Mucosa of rectum (tissue), 2 donors: ENCODE results near the gene SLAMF1.

Experiments used
- H3K27ac ChIP-seq, 2 donors: one replicate each; pipeline ENCODE4 v1.7.0; 2013; ENCODE audit warnings: inconsistent platforms in 2 of 2, low read depth in 2 of 2, low read length in 2 of 2
- H3K27me3 ChIP-seq, 2 donors: one replicate each; pipeline ENCODE4 v1.7.0; 2013; ENCODE audit warnings: low read length in 2 of 2; ENCODE audit not compliant: control insufficient read depth in 2 of 2, insufficient read depth in 2 of 2
- H3K36me3 ChIP-seq, 2 donors: one replicate each; pipeline ENCODE4 v1.7.0; 2013; ENCODE audit warnings: low read length in 2 of 2; ENCODE audit not compliant: control insufficient read depth in 2 of 2, insufficient read depth in 2 of 2
- H3K4me1 ChIP-seq, 2 donors: one replicate each; pipeline ENCODE4 v1.7.0; 2013; ENCODE audit warnings: low read length in 2 of 2, mild to moderate bottlenecking in 1 of 2; ENCODE audit not compliant: control insufficient read depth in 2 of 2, insufficient read depth in 2 of 2
- H3K4me3 ChIP-seq, 2 donors: one replicate each; pipeline ENCODE4 v1.7.0; 2013; ENCODE audit warnings: low read length in 2 of 2
- H3K9ac ChIP-seq, 2 donors: one replicate each; pipeline ENCODE4 v1.7.0; 2013; ENCODE audit warnings: low read length in 2 of 2, low read depth in 1 of 2, mild to moderate bottlenecking in 1 of 2
- H3K9me3 ChIP-seq, 2 donors: one replicate each; pipeline ENCODE4 v1.7.0; 2013; ENCODE audit warnings: low read length in 2 of 2; ENCODE audit not compliant: control insufficient read depth in 2 of 2
- donor health status: healthy.
- donor health status: Normal muscosa, but diverticular disease.

The SLAMF1 gene

GRCh38 chr1:160625321-160625720 is 21.5 kb downstream of the SLAMF1 start:
- H3K27ac ChIP-seq = peak overlapping the region; percentile 30 to 48
- no peaks in the 10 kb centered on the region for H3K36me3 ChIP-seq
- no peak overlapping the region for H3K4me3 ChIP-seq
- no peaks in the 10 kb centered on the region for H3K9me3 ChIP-seq
- no peak overlapping the region for H3K9ac ChIP-seq
- peaks cover 3 to 7% of the 10 kb centered on the region in 2 donors for H3K4me1 ChIP-seq
- no peaks in the 10 kb centered on the region for H3K27me3 ChIP-seq

- H3K9ac ChIP-seq = no peak overlapping the region
- no peaks in the 10 kb centered on the region for H3K27me3 ChIP-seq
- no peaks in the 10 kb centered on the region for H3K36me3 ChIP-seq
- peaks cover 3 to 7% of the 10 kb centered on the region in 2 donors for H3K4me1 ChIP-seq
- peak overlapping the region in 1 of 2 donors; percentile 48 for H3K27ac ChIP-seq
- H3K9me3 ChIP-seq = no peaks in the 10 kb centered on the region
- H3K4me3 ChIP-seq = no peak overlapping the region
Observed at GRCh38 chr1:160624464-160624863, 22.4 kb downstream of the SLAMF1 start.

GRCh38 chr1:160623862-160624261 is 23.0 kb downstream of the SLAMF1 start:
- no peak overlapping the region for H3K9ac ChIP-seq
- H3K9me3 ChIP-seq = no peaks in the 10 kb centered on the region
- H3K27me3 ChIP-seq = no peaks in the 10 kb centered on the region
- no peaks in the 10 kb centered on the region for H3K36me3 ChIP-seq
- H3K4me3 ChIP-seq = no peak overlapping the region
- peak overlapping the region in 1 of 2 donors; percentile 53 for H3K27ac ChIP-seq
- H3K4me1 ChIP-seq = peaks cover 3 to 7% of the 10 kb centered on the region in 2 donors

- peaks cover 3 to 7% of the 10 kb centered on the region in 2 donors for H3K4me1 ChIP-seq
- no peak overlapping the region for H3K4me3 ChIP-seq
Observed at GRCh38 chr1:160623227-160623633, 23.6 kb downstream of the SLAMF1 start.

GRCh38 chr1:160622501-160623226 is 24.2 kb downstream of the SLAMF1 start:
- Histone ChIP-seq H3K27ac (no peak overlapping the region), H3K4me1 (peaks cover 3 to 7% of the 10 kb centered on the region in 2 donors), H3K36me3 (no peaks in the 10 kb centered on the region), H3K27me3 (no peaks in the 10 kb centered on the region), H3K9ac (no peak overlapping the region), H3K4me3 (no peak overlapping the region), H3K9me3 (no peaks in the 10 kb centered on the region)

More at GRCh38 chr1:160623227-160623633, 23.6 kb downstream of the SLAMF1 start:
- Histone ChIP-seq H3K9ac (no peak overlapping the region), H3K9me3 (no peaks in the 10 kb centered on the region), H3K27ac (peak overlapping the region in 1 of 2 donors; percentile 53), H3K36me3 (no peaks in the 10 kb centered on the region), H3K27me3 (no peaks in the 10 kb centered on the region)

GRCh38 chr1:160621633-160622413 is 25.0 kb downstream of the SLAMF1 start:
- H3K9me3 ChIP-seq = no peaks in the 10 kb centered on the region
- no peaks in the 10 kb centered on the region for H3K27me3 ChIP-seq
- H3K36me3 ChIP-seq = no peaks in the 10 kb centered on the region
- no peak overlapping the region for H3K4me3 ChIP-seq
- peak overlapping the region in 1 of 2 donors; percentile 3 for H3K27ac ChIP-seq
- H3K9ac ChIP-seq = no peak overlapping the region
- H3K4me1 ChIP-seq = peaks cover 3 to 7% of the 10 kb centered on the region in 2 donors

GRCh38 chr1:160620942-160621632 is 25.8 kb downstream of the SLAMF1 start:
- Histone ChIP-seq H3K27ac (no peak overlapping the region), H3K9ac (no peak overlapping the region), H3K36me3 (no peaks in the 10 kb centered on the region), H3K27me3 (no peaks in the 10 kb centered on the region), H3K4me1 (peaks cover 0 to 4% of the 10 kb centered on the region in 2 donors), H3K4me3 (no peak overlapping the region), H3K9me3 (no peaks in the 10 kb centered on the region)

GRCh38 chr1:160619742-160620277 is 27.0 kb downstream of the SLAMF1 start:
- Histone ChIP-seq H3K27ac (no peak overlapping the region), H3K4me1 (peaks cover 0 to 3% of the 10 kb centered on the region in 2 donors), H3K27me3 (no peaks in the 10 kb centered on the region), H3K4me3 (no peak overlapping the region), H3K9ac (no peak overlapping the region), H3K9me3 (no peaks in the 10 kb centered on the region), H3K36me3 (no peaks in the 10 kb centered on the region)

- Histone ChIP-seq H3K27ac (no peak overlapping the region), H3K36me3 (no peaks in the 10 kb centered on the region), H3K9me3 (no peaks in the 10 kb centered on the region), H3K9ac (no peak overlapping the region), H3K4me1 (peaks cover 0 to 3% of the 10 kb centered on the region in 2 donors), H3K4me3 (no peak overlapping the region), H3K27me3 (no peaks in the 10 kb centered on the region)
Observed at GRCh38 chr1:160618763-160619274, 28.0 kb downstream of the SLAMF1 start.
